SK-N-SH (cell line): ENCODE data around the gene VIL1.

Experiments
- CTCF ChIP-seq: fragments of 200-600 bp; sonication (generic); IDR thresholded peaks from 2 replicates; pipeline ENCODE4 v1.6.1; 2017; ENCODE audit warnings: antibody characterized with exemption, mild to moderate bottlenecking, moderate library complexity
- EP300 ChIP-seq, 2 experiments: IDR thresholded peaks; 2 replicates each; pipeline versions ENCODE4 v1.4.0 to v1.6.1; 2012; ENCODE audit warnings: borderline replicate concordance in 1 of 2, low read depth in 1 of 2, low read length in 1 of 2
- FOSL2 ChIP-seq: IDR thresholded peaks from 2 replicates; pipeline ENCODE4 v1.4.0; 2012; ENCODE audit warnings: low read depth, mild to moderate bottlenecking, moderate library complexity, borderline replicate concordance
- JUND ChIP-seq: IDR thresholded peaks from 2 replicates; pipeline ENCODE4 v1.4.0; 2012
- POLR2AphosphoS5 ChIP-seq: IDR thresholded peaks from 2 replicates; pipeline ENCODE4 v1.6.1; 2012; ENCODE audit warnings: low read depth, low read length
- RCOR1 ChIP-seq: fragments of 150-350 bp; IDR thresholded peaks from 2 replicates; pipeline ENCODE4 v1.6.1; 2017; ENCODE audit warnings: antibody characterized with exemption, low read length
- REST ChIP-seq: IDR thresholded peaks from 2 replicates; pipeline ENCODE4 v1.6.1; 2012; ENCODE audit warnings: mild to moderate bottlenecking, low read depth, low read length, moderate library complexity
- RFX5 ChIP-seq: IDR thresholded peaks from 2 replicates; pipeline ENCODE4 v1.6.1; 2012; ENCODE audit warnings: mild to moderate bottlenecking, improper control_type of control experiment, low read length
- TEAD4 ChIP-seq: IDR thresholded peaks from 2 replicates; pipeline ENCODE4 v1.4.0; 2012; ENCODE audit warnings: mild to moderate bottlenecking, borderline replicate concordance; ENCODE audit not compliant: insufficient read depth
- USF1 ChIP-seq: IDR thresholded peaks from 2 replicates; pipeline ENCODE4 v1.4.0; 2012; ENCODE audit warnings: low read depth, borderline replicate concordance
- USF2 ChIP-seq: fragments of 150-350 bp; IDR thresholded peaks from 2 replicates; pipeline ENCODE4 v1.6.1; 2017; ENCODE audit warnings: antibody characterized with exemption, low read length, low read depth, borderline replicate concordance
- TF ChIP-seq, protein P1 (sequence below): IDR thresholded peaks from 2 replicates; pipeline ENCODE4 v1.4.0; 2012; ENCODE audit warnings: low read depth

- TF ChIP-seq RFX5 (no peak), CTCF (no peak), USF1 (no peak), POLR2AphosphoS5 (no peak), TEAD4 (no peak), REST (no peak), RCOR1 (no peak), EP300 (IDR thresholded peaks at IDR 0.05; ENCODE audit: borderline replicate concordance in 1 of 2, low read depth in 1 of 2, low read length in 1 of 2) (no peak), FOSL2 (no peak), USF2 (no peak), JUND (no peak)
- TF ChIP-seq, protein P1, sequence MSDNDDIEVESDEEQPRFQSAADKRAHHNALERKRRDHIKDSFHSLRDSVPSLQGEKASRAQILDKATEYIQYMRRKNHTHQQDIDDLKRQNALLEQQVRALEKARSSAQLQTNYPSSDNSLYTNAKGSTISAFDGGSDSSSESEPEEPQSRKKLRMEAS: no peak
These were observed 26.5 kb upstream of the VIL1 start for GRCh38 chr2:218392459-218392858.
